ENCODE data around the gene KLHL3. TPM values are rescaled to one million over a fixed set of nuclear protein-coding genes. Genes with fewer than 3 reads are reported as not detected.

Gene KLHL3
- polyA plus RNA-seq, 1 of the 3 experiments (the other 2 are of a cell fraction) = 3.8 TPM

DNA sequence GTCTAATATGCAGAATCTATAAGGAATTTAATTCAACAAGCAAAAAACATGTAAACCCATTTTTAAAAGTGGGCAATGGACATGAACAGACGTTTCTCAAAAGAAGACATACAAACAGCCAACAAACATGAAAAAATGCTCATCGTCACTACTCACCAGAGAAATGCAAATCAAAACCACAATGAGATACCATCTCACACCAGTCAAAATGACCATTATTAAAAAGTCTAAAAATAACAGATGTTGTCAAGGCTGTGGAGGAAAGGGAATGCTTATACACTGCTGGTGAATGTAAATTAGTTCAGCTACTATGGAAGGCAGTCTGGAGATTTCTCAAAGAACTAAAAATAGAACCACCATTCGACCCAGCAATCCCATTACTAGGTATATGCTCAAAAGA is 3.1 kb upstream of the KLHL3 start:
- no peaks in the 10 kb centered on the region for H3K79me2 ChIP-seq (ENCODE audit: insufficient read depth)
- ChIA-PET POLR2A (no interaction called here), CTCF (interaction anchor here (14.8 to 22.5 kb wide), 2 partner anchors 79 to 108 kb away, joined by 239 to 407 read pairs; no protein-coding TSS in a partner anchor)
- WGBS (ENCODE audit: low lambda C conversion rate) = 61% methylated on average over 3 of the region's 3 CpGs
- H2AFZ ChIP-seq (ENCODE audit: low read depth) = no peak overlapping the region
- peaks cover 0 to 14% of the 10 kb centered on the region in 2 experiments; a peak in 2 of 4 replicates for H3K4me1 ChIP-seq (ENCODE audit: control insufficient read depth in 1 of 2, insufficient read depth in 2 of 2, low read depth in 1 of 2, low read length in 1 of 2)
- no peak for TF ChIP-seq USF2 (IDR thresholded peaks at IDR 0.05; ENCODE audit: borderline replicate concordance, low read depth, low read length)
- no peaks in the 10 kb centered on the region for H3F3A ChIP-seq (replicated peaks; ENCODE audit: insufficient read depth)
- 0 out of 2 replicates have a peak, but pooled peaks cover 4% of the 10 kb centered on the region for H3K9me3 ChIP-seq
- no peaks in the 10 kb centered on the region for H3K9me2 ChIP-seq
- H4K20me1 ChIP-seq (ENCODE audit: insufficient read depth) = no peaks in the 10 kb centered on the region
- H3K9ac ChIP-seq = no peak overlapping the region
- H3K4me2 ChIP-seq = no peak overlapping the region
- peaks cover 0 to 4% of the 10 kb centered on the region in 2 experiments for H3K36me3 ChIP-seq (replicated peaks in 1 of 2; ENCODE audit: control insufficient read depth in 1 of 2, insufficient read depth in 2 of 2, low read length in 1 of 2)
- no peak overlapping the region for H3K27ac ChIP-seq (ENCODE audit: low read depth in 2 of 2, low read length in 1 of 2)
- no peak for DNase-seq
- H3K27me3 ChIP-seq (ENCODE audit: insufficient read depth) = no peaks in the 10 kb centered on the region
- H3K4me3 ChIP-seq (ENCODE audit: low read depth in 2 of 2, low read length in 1 of 2) = no peak overlapping the region

- 80% methylated on average over 5 of the region's 5 CpGs for WGBS (ENCODE audit: low lambda C conversion rate)
- CTCF ChIA-PET = interaction anchor here (1.2 to 22.5 kb wide), 6 partner anchors 10 to 107 kb away, joined by 3 to 407 read pairs (median 16); no protein-coding TSS in a partner anchor
- H3K9ac ChIP-seq = no peak overlapping the region
- H3K4me1 ChIP-seq (ENCODE audit: control insufficient read depth in 1 of 2, insufficient read depth in 2 of 2, low read depth in 1 of 2, low read length in 1 of 2) = peaks cover 0 to 14% of the 10 kb centered on the region in 2 experiments; a peak in 2 of 4 replicates
- H3K4me3 ChIP-seq (ENCODE audit: low read depth in 2 of 2, low read length in 1 of 2) = no peak overlapping the region
- H3K4me2 ChIP-seq = no peak overlapping the region
- H2AFZ ChIP-seq (ENCODE audit: low read depth) = no peak overlapping the region
- H3K9me2 ChIP-seq = no peaks in the 10 kb centered on the region
- H3K79me2 ChIP-seq (ENCODE audit: insufficient read depth) = no peaks in the 10 kb centered on the region
- H3K27me3 ChIP-seq (ENCODE audit: insufficient read depth) = no peaks in the 10 kb centered on the region
- no peaks in the 10 kb centered on the region for H4K20me1 ChIP-seq (ENCODE audit: insufficient read depth)
- POLR2A ChIA-PET = no interaction called here
- H3K27ac ChIP-seq (ENCODE audit: low read depth in 2 of 2, low read length in 1 of 2) = no peak overlapping the region
- 0 out of 2 replicates have a peak, but pooled peaks cover 4% of the 10 kb centered on the region for H3K9me3 ChIP-seq
- no peaks in the 10 kb centered on the region for H3F3A ChIP-seq (replicated peaks; ENCODE audit: insufficient read depth)
- no peak for DNase-seq
- peaks cover 0 to 4% of the 10 kb centered on the region in 2 experiments for H3K36me3 ChIP-seq (replicated peaks in 1 of 2; ENCODE audit: control insufficient read depth in 1 of 2, insufficient read depth in 2 of 2, low read length in 1 of 2)
- no peak for TF ChIP-seq JUND (IDR thresholded peaks at IDR 0.05)
- no peak for TF ChIP-seq MEF2A (IDR thresholded peaks at IDR 0.05; ENCODE audit: borderline replicate concordance, low read depth)
- TF ChIP-seq FOXJ3 (CRISPR knock-in tag; IDR thresholded peaks at IDR 0.05) = no peak
- TF ChIP-seq FOXM1 (IDR thresholded peaks at IDR 0.05; ENCODE audit: low read depth) = no peak
- TF ChIP-seq ELF1 (IDR thresholded peaks at IDR 0.05) = no peak
- TF ChIP-seq MXI1 (IDR thresholded peaks at IDR 0.05; ENCODE audit: low read depth, low read length) = no peak
- no peak for TF ChIP-seq TEAD4 (IDR thresholded peaks at IDR 0.05; ENCODE audit: borderline replicate concordance, insufficient read depth)
- TF ChIP-seq REST (IDR thresholded peaks at IDR 0.05; ENCODE audit: low read depth, low read length) = no peak
- TF ChIP-seq, protein P1, sequence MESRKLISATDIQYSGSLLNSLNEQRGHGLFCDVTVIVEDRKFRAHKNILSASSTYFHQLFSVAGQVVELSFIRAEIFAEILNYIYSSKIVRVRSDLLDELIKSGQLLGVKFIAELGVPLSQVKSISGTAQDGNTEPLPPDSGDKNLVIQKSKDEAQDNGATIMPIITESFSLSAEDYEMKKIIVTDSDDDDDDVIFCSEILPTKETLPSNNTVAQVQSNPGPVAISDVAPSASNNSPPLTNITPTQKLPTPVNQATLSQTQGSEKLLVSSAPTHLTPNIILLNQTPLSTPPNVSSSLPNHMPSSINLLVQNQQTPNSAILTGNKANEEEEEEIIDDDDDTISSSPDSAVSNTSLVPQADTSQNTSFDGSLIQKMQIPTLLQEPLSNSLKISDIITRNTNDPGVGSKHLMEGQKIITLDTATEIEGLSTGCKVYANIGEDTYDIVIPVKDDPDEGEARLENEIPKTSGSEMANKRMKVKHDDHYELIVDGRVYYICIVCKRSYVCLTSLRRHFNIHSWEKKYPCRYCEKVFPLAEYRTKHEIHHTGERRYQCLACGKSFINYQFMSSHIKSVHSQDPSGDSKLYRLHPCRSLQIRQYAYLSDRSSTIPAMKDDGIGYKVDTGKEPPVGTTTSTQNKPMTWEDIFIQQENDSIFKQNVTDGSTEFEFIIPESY (IDR thresholded peaks at IDR 0.05; ENCODE audit: borderline replicate concordance, low read depth) = no peak
- no peak for TF ChIP-seq YY1 (IDR thresholded peaks at IDR 0.05; ENCODE audit: low read depth)
- no peak for TF ChIP-seq IRF3 (IDR thresholded peaks at IDR 0.05; ENCODE audit: low read depth, low read length)
- no peak for TF ChIP-seq SIN3A (IDR thresholded peaks at IDR 0.05; ENCODE audit: borderline replicate concordance, low read depth, low read length)
- no peak for TF ChIP-seq CTCF (IDR thresholded peaks at IDR 0.05)
Measured at GRCh38 chr5:137737349-137738131, 1.7 kb upstream of the KLHL3 start.
